Bronchial epithelial cell (primary cell): Measurements from ENCODE around the gene ASF1B. TPM values are rescaled to one million over a fixed set of nuclear protein-coding genes. Genes with fewer than 3 reads are reported as not detected.

Experiments used
- total RNA-seq: library from RNA; depleted of rRNA; stranded (reverse); fragments of >200 nt; gene quantifications from 2 replicates; pipeline ENCODE4 v1.2.1, GENCODE V29; 2014

Gene ASF1B
- total RNA-seq, 1 donor from 2014 or later: 0.53 TPM

Other genes with a start within 250 kb of the ASF1B start
- gene BRME1, start 230.5 kb downstream of the ASF1B start, total RNA-seq: 0.26 and 0.77 TPM in 2 replicates
- 6.8 and 11.3 TPM in 2 replicates for gene CC2D1A, start 230.4 kb downstream of the ASF1B start, total RNA-seq
- gene PODNL1, start 198.2 kb downstream of the ASF1B start, total RNA-seq: 0.38 TPM in 1 of 2 replicates, not detected in the other
- gene DCAF15, start 184.1 kb downstream of the ASF1B start, total RNA-seq: 6.3 and 8.2 TPM in 2 replicates
- gene RFX1, start 130.3 kb downstream of the ASF1B start, total RNA-seq: 0.79 and 2.2 TPM in 2 replicates
- gene RLN3, start 108.4 kb downstream of the ASF1B start, total RNA-seq: not detected in 2 replicates
- 0.26 TPM in 2 replicates for gene IL27RA, start 104.8 kb downstream of the ASF1B start, total RNA-seq
- gene PALM3, start 74.5 kb downstream of the ASF1B start, total RNA-seq: not detected in 2 replicates
- 0.26 and 1.4 TPM in 2 replicates for gene MISP3, start 63.8 kb downstream of the ASF1B start, total RNA-seq
- not detected in 2 replicates for gene C19orf67, start 50.8 kb downstream of the ASF1B start, total RNA-seq
- 14.7 and 16.8 TPM in 2 replicates for gene SAMD1, start 45.8 kb downstream of the ASF1B start, total RNA-seq
- 13.7 and 13.8 TPM in 2 replicates for gene PRKACA, start 18.8 kb downstream of the ASF1B start, total RNA-seq
- 2.1 and 5.9 TPM in 2 replicates for gene ADGRL1, start 69.6 kb upstream of the ASF1B start, total RNA-seq
- gene ADGRE5, start 244.9 kb upstream of the ASF1B start, total RNA-seq: 2.4 and 3.5 TPM in 2 replicates